GM04504 (cell line): ENCODE data around the gene ZNF385A.
"Not testable (repeated sequence)": the region's sequence is repeated elsewhere in the genome, so short reads cannot be mapped to it uniquely, and the experiment has no call there.

Source experiments
- DNase-seq: peaks from one replicate; pipeline ENCODE4 v3.0.0-alpha.2; 2012; ENCODE audit warnings: low read depth

ZNF385A gene

GRCh38 chr12:54355104-54355815, 29.3 kb downstream of the ZNF385A start:
- DNase-seq, result no peak

GRCh38 chr12:54354271-54354670, 30.3 kb downstream of the ZNF385A start:
- DNase-seq, result not testable (repeated sequence)

GRCh38 chr12:54352891-54353874, 31.4 kb downstream of the ZNF385A start:
- DNase-seq, result no peak

GRCh38 chr12:54352022-54352531, 32.5 kb downstream of the ZNF385A start:
- no peak for DNase-seq

GRCh38 chr12:54351341-54351740, 33.2 kb downstream of the ZNF385A start:
- DNase-seq, result no peak

- no peak for DNase-seq
Observed at GRCh38 chr12:54350743-54351142, 33.8 kb downstream of the ZNF385A start.

GRCh38 chr12:54349679-54350078, 34.9 kb downstream of the ZNF385A start:
- DNase-seq, result no peak

- DNase-seq, result no peak
Observed at GRCh38 chr12:54349036-54349435, 35.5 kb downstream of the ZNF385A start.

GRCh38 chr12:54341378-54342300, 42.9 kb downstream of the ZNF385A start:
- no peak for DNase-seq

- DNase-seq, result no peak
Observed at GRCh38 chr12:54340846-54341245, 43.7 kb downstream of the ZNF385A start.

GRCh38 chr12:54338698-54339296, 45.7 kb downstream of the ZNF385A start:
- DNase-seq, result no peak

GRCh38 chr12:54337854-54338650, 46.5 kb downstream of the ZNF385A start:
- DNase-seq, result no peak

- DNase-seq, result no peak
Observed at GRCh38 chr12:54337280-54337842, 47.2 kb downstream of the ZNF385A start.

- no peak for DNase-seq
Observed at GRCh38 chr12:54333420-54334034, 51.0 kb downstream of the ZNF385A start.

GRCh38 chr12:54331461-54331860, 53.1 kb downstream of the ZNF385A start:
- no peak for DNase-seq

GRCh38 chr12:54330442-54330841, 54.1 kb downstream of the ZNF385A start:
- DNase-seq, result no peak

- DNase-seq, result no peak
Observed at GRCh38 chr12:54329759-54330158, 54.8 kb downstream of the ZNF385A start.

GRCh38 chr12:54328595-54329337, 55.8 kb downstream of the ZNF385A start:
- no peak for DNase-seq
